D721Med (cell line): ENCODE measurements around the gene SLC32A1.

Experiments used
- DNase-seq: peaks from one replicate; pipeline ENCODE4 v3.0.0; 2011; ENCODE audit warnings: low spot score; ENCODE audit not compliant: insufficient read length
- FAIRE-seq: peaks from 2 replicates; lab custom pipeline; 2011; peaks lifted over from hg19 to GRCh38; lab: Jason Lieb, UNC
- TF ChIP-seq, protein P1 (sequence below): IDR thresholded peaks from 2 replicates; pipeline ENCODE4 v1.5.1; 2012; ENCODE audit warnings: mild to moderate bottlenecking, control low read depth; ENCODE audit not compliant: insufficient read depth; ENCODE audit errors: missing control alignments

SLC32A1 gene

DNA sequence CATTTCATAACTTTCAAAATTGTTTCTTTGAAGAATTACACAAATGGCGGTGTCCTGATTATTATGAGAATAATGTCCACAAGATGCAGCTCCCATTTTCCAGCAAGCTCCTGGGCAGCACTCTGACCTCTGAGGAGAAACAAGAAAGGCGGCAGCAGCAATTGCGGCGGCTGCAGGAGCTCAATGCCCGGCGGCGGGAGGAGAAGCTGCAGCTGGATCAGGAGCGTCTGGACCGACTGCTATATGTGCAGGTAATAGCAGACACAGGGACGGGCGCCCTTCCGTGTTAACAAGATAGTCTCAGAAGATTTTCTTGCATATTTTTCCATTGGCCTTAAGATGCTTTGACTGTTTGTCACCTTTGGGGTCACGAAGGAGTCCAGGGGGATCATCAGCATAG lies 30.6 kb downstream of the SLC32A1 start:
- DNase-seq (no peak), FAIRE-seq (no peak)
- TF ChIP-seq, protein P1, sequence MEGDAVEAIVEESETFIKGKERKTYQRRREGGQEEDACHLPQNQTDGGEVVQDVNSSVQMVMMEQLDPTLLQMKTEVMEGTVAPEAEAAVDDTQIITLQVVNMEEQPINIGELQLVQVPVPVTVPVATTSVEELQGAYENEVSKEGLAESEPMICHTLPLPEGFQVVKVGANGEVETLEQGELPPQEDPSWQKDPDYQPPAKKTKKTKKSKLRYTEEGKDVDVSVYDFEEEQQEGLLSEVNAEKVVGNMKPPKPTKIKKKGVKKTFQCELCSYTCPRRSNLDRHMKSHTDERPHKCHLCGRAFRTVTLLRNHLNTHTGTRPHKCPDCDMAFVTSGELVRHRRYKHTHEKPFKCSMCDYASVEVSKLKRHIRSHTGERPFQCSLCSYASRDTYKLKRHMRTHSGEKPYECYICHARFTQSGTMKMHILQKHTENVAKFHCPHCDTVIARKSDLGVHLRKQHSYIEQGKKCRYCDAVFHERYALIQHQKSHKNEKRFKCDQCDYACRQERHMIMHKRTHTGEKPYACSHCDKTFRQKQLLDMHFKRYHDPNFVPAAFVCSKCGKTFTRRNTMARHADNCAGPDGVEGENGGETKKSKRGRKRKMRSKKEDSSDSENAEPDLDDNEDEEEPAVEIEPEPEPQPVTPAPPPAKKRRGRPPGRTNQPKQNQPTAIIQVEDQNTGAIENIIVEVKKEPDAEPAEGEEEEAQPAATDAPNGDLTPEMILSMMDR = no peak

DNA sequence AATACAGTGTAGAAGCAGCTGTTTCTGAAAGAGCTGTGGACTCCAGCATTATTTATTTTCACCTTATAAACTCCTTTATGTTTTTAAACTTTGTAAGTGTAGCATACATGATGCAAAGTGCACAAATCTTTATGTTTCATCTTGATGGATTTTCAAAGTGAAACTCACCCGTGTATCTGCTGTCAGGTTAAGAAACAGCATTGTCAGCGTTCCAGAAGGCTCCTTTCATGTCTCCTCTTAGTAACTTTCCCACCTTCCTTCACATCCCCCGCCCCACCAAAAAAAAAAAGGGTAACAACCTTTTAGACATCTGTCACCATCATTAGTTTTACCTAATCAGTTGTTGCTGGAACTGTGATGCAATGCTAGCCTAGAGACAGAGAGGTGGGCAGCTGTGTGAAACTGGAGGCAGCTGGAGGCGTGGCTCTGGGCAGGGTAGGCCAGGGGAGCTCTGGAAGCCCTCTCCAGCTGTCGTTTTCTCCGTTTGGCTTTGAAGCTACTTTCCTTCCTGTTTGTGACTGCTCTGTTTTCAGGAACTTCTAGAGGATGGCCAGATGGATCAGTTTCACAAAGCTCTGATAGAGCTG lies 31.1 kb downstream of the SLC32A1 start:
- DNase-seq (no peak), FAIRE-seq (no peak)
- TF ChIP-seq, protein P1 = no peak

DNA sequence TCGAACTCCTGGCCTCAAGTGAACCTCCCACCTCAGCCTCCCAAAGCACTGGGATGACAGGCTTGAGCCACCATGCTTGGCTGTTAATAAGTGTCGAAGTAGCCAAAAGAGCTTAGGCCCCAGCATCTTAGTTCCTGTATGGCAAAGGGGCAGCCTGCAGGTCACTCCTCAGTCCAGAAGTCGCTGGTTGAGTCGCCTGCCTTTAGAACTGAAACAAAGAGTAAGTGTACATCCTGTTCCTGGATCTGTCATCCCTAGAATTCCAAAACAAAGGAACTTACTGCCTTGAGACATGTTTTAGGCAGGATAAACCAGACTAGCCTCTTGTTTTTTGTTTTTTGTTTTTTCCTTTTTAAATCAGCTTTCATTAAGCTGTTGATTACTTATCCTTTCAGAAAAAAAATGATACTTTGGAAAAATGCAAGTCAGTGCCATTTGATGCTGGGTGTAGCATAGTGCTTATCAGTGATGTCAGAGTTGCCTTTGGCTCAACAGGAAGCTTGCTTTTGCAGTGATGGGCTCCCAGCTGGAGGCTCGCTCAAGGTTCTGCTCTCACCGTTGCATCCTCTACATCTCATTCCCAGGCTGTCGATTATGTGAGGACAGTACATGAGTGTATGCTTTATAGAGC lies 33.0 kb downstream of the SLC32A1 start:
- FAIRE-seq = no peak
- no peak for DNase-seq

DNA sequence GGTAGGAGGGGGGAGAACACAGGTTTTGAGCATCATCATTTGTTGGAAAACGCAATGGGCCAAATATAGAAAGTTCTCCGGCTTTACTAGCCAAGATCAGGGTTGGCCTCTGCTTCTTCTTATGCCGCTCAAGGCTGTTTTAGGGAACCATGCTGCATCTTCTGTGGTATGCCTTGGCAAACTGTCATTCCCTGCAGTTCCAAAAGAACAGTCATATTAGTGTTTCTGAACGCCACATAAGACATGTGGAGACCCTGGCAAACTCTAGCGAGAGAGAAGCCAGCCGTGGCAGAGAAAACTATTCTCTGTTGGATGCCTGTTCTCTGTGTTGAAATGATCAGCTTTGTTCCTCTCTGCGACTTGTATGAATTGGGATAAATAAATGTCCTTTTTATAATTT lies 34.8 kb downstream of the SLC32A1 start:
- no peak for DNase-seq
- FAIRE-seq = no peak
- TF ChIP-seq, protein P1 = no peak

More for the DNA sequence above, 33.0 kb downstream of the SLC32A1 start:
- TF ChIP-seq, protein P1 = no peak

DNA sequence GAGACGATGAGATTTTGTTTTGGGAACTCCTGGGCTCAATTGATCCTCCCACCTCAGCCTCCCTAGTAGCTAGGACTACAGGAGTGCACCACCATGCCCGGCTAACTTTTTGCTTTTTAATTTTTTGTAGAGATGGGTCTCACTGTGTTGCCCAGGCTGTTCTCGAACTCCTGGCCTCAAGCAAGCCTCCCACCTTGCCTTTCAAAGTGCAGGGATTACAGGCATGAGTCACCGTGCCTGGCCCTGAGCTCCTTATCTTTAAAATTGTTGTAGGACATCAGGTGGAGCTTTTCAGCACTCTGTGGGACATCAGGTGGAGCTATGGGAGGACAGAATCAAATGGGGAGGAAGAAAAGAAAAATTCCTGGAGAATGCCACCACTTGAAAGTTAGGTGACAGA lies 36.7 kb downstream of the SLC32A1 start:
- FAIRE-seq (no peak), DNase-seq (no peak)
- TF ChIP-seq, protein P1 = no peak

DNA sequence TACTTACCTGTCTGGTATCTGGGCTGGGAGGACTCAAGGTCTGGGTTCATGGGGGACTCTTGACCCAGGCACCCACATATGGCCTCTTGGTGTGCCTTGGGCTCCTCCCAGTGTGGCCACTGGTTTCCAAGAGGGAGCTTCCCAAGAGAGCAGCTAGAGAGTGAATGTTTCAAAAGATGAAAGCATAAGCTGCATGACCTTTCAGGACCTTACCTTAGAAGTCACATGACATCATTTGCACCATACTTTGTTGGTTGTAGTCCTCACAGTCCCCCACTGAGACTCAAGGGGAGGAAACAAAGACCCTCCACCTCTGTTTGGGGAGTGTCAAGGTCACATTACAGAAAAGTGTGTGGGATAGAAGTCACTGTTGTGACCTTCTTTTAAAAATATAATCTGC lies 37.9 kb downstream of the SLC32A1 start:
- TF ChIP-seq, protein P1 = no peak
- no peak for DNase-seq
- no peak for FAIRE-seq

DNA sequence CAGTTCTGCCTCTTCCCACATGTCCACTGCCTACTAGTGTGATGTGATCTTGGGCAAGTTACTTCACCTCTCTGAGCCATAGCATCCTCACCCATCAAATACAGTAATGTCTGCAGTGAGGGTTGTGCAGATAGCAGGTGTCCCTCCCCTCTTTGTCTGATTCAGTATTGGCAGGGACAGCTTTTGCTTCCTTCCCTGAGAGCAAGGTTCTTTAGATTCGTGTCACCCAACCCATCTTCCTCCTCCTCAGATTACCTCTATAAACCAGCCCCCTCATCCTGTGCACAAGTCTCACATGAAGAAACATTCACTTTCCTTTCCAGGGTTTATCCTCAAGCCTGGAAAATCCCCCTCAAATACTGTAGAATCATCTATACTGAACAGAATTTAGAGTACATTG lies 39.3 kb downstream of the SLC32A1 start:
- FAIRE-seq = no peak
- TF ChIP-seq, protein P1 = no peak
- no peak for DNase-seq
